MM.1S (cell line): Measurements from ENCODE around the gene NRXN3.

Experiments used
- DNase-seq: peaks from one replicate; pipeline ENCODE4 v3.0.0-alpha.2; 2015
- H2AFZ ChIP-seq: fragments of 300-600 bp; sonication (generic); 2 replicates; pipeline ENCODE4 v1.6.0; 2016; ENCODE audit warnings: antibody characterized with exemption, low read length
- H3F3A ChIP-seq: fragments of 300-600 bp; sonication (generic); 2 replicates; pipeline ENCODE4 v1.6.1; 2016; ENCODE audit warnings: mild to moderate bottlenecking, antibody characterized with exemption, low read length, moderate library complexity, mixed read lengths; ENCODE audit not compliant: insufficient read depth
- H3K27ac ChIP-seq: fragments of 300-600 bp; sonication (generic); 2 replicates; pipeline ENCODE4 v1.5.1; 2016; ENCODE audit warnings: mild to moderate bottlenecking, low read length
- H3K27me3 ChIP-seq: fragments of 300-600 bp; sonication (generic); replicated peaks from 2 replicates; pipeline ENCODE4 v1.6.0; 2016; ENCODE audit warnings: low read length; ENCODE audit not compliant: insufficient read depth
- H3K36me3 ChIP-seq: fragments of 300-600 bp; sonication (generic); replicated peaks from 2 replicates; pipeline ENCODE4 v1.6.1; 2016; ENCODE audit warnings: mild to moderate bottlenecking, low read length, mixed read lengths; ENCODE audit not compliant: insufficient read depth
- H3K4me1 ChIP-seq: fragments of 300-600 bp; sonication (generic); 2 replicates; pipeline ENCODE4 v1.6.1; 2016; ENCODE audit warnings: low read length, mixed read lengths
- H3K4me2 ChIP-seq: fragments of 300-600 bp; sonication (generic); 2 replicates; pipeline ENCODE4 v1.6.0; 2016; ENCODE audit warnings: low read depth, low read length
- H3K4me3 ChIP-seq: fragments of 300-600 bp; sonication (generic); 2 replicates; pipeline ENCODE4 v1.5.1; 2016; ENCODE audit warnings: low read length, mixed read lengths
- H3K79me2 ChIP-seq: fragments of 300-600 bp; sonication (generic); 2 replicates; pipeline ENCODE4 v1.6.1; 2016; ENCODE audit warnings: mixed run types, low read length, mixed read lengths
- H3K9ac ChIP-seq: fragments of 300-600 bp; sonication (generic); 2 replicates; pipeline ENCODE4 v1.6.1; 2016; ENCODE audit warnings: low read length, mixed read lengths
- H3K9me2 ChIP-seq: fragments of 300-600 bp; sonication (generic); replicated peaks from 2 replicates; pipeline ENCODE4 v1.6.1; 2016; ENCODE audit warnings: mild to moderate bottlenecking, low read length, mixed read lengths; ENCODE audit not compliant: insufficient read depth
- H3K9me3 ChIP-seq: fragments of 300-600 bp; sonication (generic); replicated peaks from 2 replicates; pipeline ENCODE4 v1.6.1; 2016; ENCODE audit warnings: mild to moderate bottlenecking, low read length, mixed read lengths; ENCODE audit not compliant: insufficient read depth
- H4K20me1 ChIP-seq: fragments of 300-600 bp; sonication (generic); 2 replicates; pipeline ENCODE4 v1.6.1; 2016; ENCODE audit warnings: mild to moderate bottlenecking, low read length, moderate library complexity, mixed read lengths; ENCODE audit not compliant: insufficient read depth
- EZH2 ChIP-seq: fragments of 300-600 bp; sonication (generic); optimal IDR thresholded peaks from 2 replicates; pipeline ENCODE3; 2017; ENCODE audit warnings: low read depth, mild to moderate bottlenecking, antibody characterized with exemption, low read length, mixed read lengths
- EZH2phosphoT487 ChIP-seq: fragments of 300-600 bp; sonication (generic); IDR thresholded peaks from 2 replicates; pipeline ENCODE4 v1.6.1; 2018; ENCODE audit warnings: antibody characterized with exemption, low read length
- TF ChIP-seq, protein P1 (sequence below): fragments of 300-600 bp; sonication (generic); IDR thresholded peaks from 2 replicates; pipeline ENCODE4 v1.5.1; 2016; ENCODE audit warnings: antibody characterized with exemption, low read length, mixed read lengths

Gene NRXN3

GRCh38 chr14:78849952-78850351 is 679.8 kb downstream of the NRXN3 start:
- DNase-seq = no peak
- Histone ChIP-seq H3K27ac (no peak overlapping the region), H3K9me2 (no peaks in the 10 kb centered on the region), H3K36me3 (no peaks in the 10 kb centered on the region), H3K4me3 (no peak overlapping the region), H3K9ac (no peak overlapping the region), H3F3A (no peaks in the 10 kb centered on the region), H3K4me1 (no peaks in the 10 kb centered on the region), H3K79me2 (no peaks in the 10 kb centered on the region), H4K20me1 (no peaks in the 10 kb centered on the region), H3K4me2 (no peak overlapping the region), H3K9me3 (no peaks in the 10 kb centered on the region), H3K27me3 (no peaks in the 10 kb centered on the region), H2AFZ (no peak overlapping the region)
- TF ChIP-seq EZH2phosphoT487 (no peak), EZH2 (no peak)
- TF ChIP-seq, protein P1, sequence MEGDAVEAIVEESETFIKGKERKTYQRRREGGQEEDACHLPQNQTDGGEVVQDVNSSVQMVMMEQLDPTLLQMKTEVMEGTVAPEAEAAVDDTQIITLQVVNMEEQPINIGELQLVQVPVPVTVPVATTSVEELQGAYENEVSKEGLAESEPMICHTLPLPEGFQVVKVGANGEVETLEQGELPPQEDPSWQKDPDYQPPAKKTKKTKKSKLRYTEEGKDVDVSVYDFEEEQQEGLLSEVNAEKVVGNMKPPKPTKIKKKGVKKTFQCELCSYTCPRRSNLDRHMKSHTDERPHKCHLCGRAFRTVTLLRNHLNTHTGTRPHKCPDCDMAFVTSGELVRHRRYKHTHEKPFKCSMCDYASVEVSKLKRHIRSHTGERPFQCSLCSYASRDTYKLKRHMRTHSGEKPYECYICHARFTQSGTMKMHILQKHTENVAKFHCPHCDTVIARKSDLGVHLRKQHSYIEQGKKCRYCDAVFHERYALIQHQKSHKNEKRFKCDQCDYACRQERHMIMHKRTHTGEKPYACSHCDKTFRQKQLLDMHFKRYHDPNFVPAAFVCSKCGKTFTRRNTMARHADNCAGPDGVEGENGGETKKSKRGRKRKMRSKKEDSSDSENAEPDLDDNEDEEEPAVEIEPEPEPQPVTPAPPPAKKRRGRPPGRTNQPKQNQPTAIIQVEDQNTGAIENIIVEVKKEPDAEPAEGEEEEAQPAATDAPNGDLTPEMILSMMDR = no peak

DNA sequence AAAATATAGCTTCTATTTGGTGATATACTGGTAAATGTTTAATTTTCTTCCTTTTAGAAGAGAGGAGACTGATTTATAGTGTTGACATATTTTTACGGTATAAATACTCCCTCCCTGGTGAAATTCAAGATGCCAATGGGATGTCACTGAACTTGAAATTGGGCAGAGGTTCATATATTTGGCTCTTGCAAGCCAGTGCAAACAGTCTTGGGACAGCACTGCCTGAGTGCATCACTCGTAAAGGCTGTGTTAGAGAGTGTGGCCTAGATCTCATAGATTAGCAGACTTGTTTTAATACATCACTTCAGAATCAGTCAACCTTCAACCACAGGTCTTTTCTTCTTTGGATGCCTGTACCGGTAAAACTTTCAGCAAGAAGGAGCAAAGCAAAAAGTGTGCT is 681.0 kb downstream of the NRXN3 start:
- no peak overlapping the region for H3K4me2 ChIP-seq
- no peaks in the 10 kb centered on the region for H3K9me2 ChIP-seq
- H3K27me3 ChIP-seq = no peaks in the 10 kb centered on the region
- H3K9me3 ChIP-seq = no peaks in the 10 kb centered on the region
- no peaks in the 10 kb centered on the region for H3K36me3 ChIP-seq
- H3K4me1 ChIP-seq = no peaks in the 10 kb centered on the region
- no peak overlapping the region for H3K4me3 ChIP-seq
- TF ChIP-seq, protein P1 = no peak
- TF ChIP-seq EZH2phosphoT487 = no peak
- TF ChIP-seq EZH2 = no peak
- no peaks in the 10 kb centered on the region for H3K79me2 ChIP-seq
- no peak overlapping the region for H2AFZ ChIP-seq
- no peak overlapping the region for H3K27ac ChIP-seq
- no peaks in the 10 kb centered on the region for H4K20me1 ChIP-seq
- no peaks in the 10 kb centered on the region for H3F3A ChIP-seq
- no peak for DNase-seq
- no peak overlapping the region for H3K9ac ChIP-seq

GRCh38 chr14:78852040-78852439 is 681.9 kb downstream of the NRXN3 start:
- H3K27ac ChIP-seq = no peak overlapping the region
- DNase-seq = no peak
- no peaks in the 10 kb centered on the region for H3K79me2 ChIP-seq
- no peaks in the 10 kb centered on the region for H3K9me3 ChIP-seq
- no peak overlapping the region for H3K4me3 ChIP-seq
- H3F3A ChIP-seq = no peaks in the 10 kb centered on the region
- H2AFZ ChIP-seq = no peak overlapping the region
- H3K4me1 ChIP-seq = no peaks in the 10 kb centered on the region
- H3K27me3 ChIP-seq = no peaks in the 10 kb centered on the region
- H3K36me3 ChIP-seq = no peaks in the 10 kb centered on the region
- H3K9me2 ChIP-seq = no peaks in the 10 kb centered on the region
- TF ChIP-seq EZH2 = no peak
- TF ChIP-seq EZH2phosphoT487 = no peak
- TF ChIP-seq, protein P1 = no peak
- no peak overlapping the region for H3K4me2 ChIP-seq
- H3K9ac ChIP-seq = no peak overlapping the region
- H4K20me1 ChIP-seq = no peaks in the 10 kb centered on the region
